ENCODE data around the gene STIM2.

Gene STIM2

GRCh38 chr4:26912069-26912468, 51.4 kb downstream of the STIM2 start:
- DNase-seq (ENCODE audit: low read depth): no peak
- TF ChIP-seq CTCF (IDR thresholded peaks at IDR 0.05; ENCODE audit: low read length, missing control alignments): no peak

GRCh38 chr4:26912810-26913209, 52.2 kb downstream of the STIM2 start:
- DNase-seq (ENCODE audit: low read depth): no peak
- TF ChIP-seq CTCF (IDR thresholded peaks at IDR 0.05; ENCODE audit: low read length, missing control alignments): no peak
- H3K4me3 ChIP-seq (replicated peaks; ENCODE audit: low read depth, low read length): no peak overlapping the region

More at GRCh38 chr4:26912069-26912468, 51.4 kb downstream of the STIM2 start:
- no peak overlapping the region for H3K4me3 ChIP-seq (replicated peaks; ENCODE audit: low read depth, low read length)

DNA sequence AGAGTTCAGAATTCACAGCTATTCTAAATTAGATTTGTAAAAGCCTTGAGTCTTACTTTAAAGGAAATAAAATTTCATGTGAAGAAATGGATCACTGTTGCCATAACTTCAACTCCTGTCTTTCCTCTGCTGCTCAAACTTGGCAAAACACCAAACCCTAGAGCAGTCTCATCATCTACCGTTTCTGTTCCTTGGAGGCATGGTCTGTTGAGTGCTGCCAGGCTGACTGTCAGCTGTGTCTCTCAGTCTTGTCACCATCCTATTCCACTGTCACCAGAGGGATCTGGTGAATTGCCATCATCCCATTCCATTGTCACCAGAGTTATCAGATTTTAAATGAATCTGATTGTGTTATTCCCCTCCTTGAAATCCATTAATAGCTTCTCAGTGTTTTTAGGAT, 55.6 kb downstream of the STIM2 start:
- no peak overlapping the region for H3K4me3 ChIP-seq (replicated peaks; ENCODE audit: low read depth, low read length)
- no peak for TF ChIP-seq CTCF (IDR thresholded peaks at IDR 0.05; ENCODE audit: low read length, missing control alignments)
- peak; percentile 22 for DNase-seq (ENCODE audit: low read depth)

- no peak overlapping the region for H3K4me3 ChIP-seq (replicated peaks; ENCODE audit: low read depth, low read length)
- no peak for DNase-seq (ENCODE audit: low read depth)
- TF ChIP-seq CTCF (IDR thresholded peaks at IDR 0.05; ENCODE audit: low read length, missing control alignments): no peak
Observed at GRCh38 chr4:26930964-26931363, 70.3 kb downstream of the STIM2 start.

DNA sequence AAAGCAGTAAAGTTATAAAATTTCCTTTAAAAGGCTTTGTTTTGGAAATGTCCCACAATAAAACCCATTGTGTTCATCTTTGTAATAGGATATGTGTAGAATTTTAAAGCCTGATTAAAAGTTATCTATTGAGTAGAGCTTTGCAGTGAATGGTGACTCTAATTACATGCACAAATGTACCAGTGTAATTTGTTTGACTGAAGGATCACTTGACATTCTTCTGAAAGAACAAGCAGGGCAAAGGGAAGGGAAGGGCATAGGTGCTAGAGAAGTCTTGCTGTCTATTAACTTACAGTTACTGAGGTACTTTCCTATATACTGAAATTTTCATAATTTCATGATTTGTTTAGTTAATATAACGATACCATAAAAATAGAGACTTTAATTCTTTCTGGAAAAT, 70.8 kb downstream of the STIM2 start:
- TF ChIP-seq CTCF (IDR thresholded peaks at IDR 0.05; ENCODE audit: low read length, missing control alignments): no peak
- no peak for DNase-seq (ENCODE audit: low read depth)
- H3K4me3 ChIP-seq (replicated peaks; ENCODE audit: low read depth, low read length): no peak overlapping the region

GRCh38 chr4:26931966-26932365, 71.3 kb downstream of the STIM2 start:
- TF ChIP-seq CTCF (IDR thresholded peaks at IDR 0.05; ENCODE audit: low read length, missing control alignments): no peak
- peak; percentile 12 for DNase-seq (ENCODE audit: low read depth)
- no peak overlapping the region for H3K4me3 ChIP-seq (replicated peaks; ENCODE audit: low read depth, low read length)

DNA sequence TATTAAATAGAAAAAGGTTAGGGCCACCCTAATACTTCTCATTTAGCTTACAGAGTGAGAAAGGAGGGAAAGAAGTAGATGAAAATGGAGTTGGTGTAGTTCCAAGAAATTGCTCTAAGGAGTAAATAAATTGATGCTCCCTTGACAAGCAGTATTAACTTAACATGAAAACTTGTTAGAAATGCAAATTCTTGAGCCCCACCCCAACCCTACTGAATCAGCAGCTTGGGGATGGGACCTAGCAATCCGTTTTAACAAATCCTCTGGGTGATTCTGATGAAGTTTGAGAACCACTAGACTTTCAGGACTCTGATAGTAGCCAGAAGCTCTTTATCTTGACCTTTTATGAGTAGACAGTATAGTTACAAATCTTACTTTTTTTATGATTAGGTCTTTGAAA, 74.8 kb downstream of the STIM2 start:
- H3K4me3 ChIP-seq (replicated peaks; ENCODE audit: low read depth, low read length): no peak overlapping the region
- no peak for DNase-seq (ENCODE audit: low read depth)
- TF ChIP-seq CTCF (IDR thresholded peaks at IDR 0.05; ENCODE audit: low read length, missing control alignments): no peak

All from fibroblast of pulmonary artery (primary cell).